AG10803 (cell line): Measurements from ENCODE around the gene PRKCB.

Source experiments
- DNase-seq: peaks from one replicate; pipeline ENCODE4 v3.0.0; 2010; ENCODE audit warnings: low read depth
- H3K4me3 ChIP-seq: 2 replicates; pipeline ENCODE4 v1.5.1; 2011; ENCODE audit warnings: mild to moderate bottlenecking, low read length, control low read depth
- TF ChIP-seq, protein P1 (sequence below): conservative IDR thresholded peaks from 2 replicates; pipeline ENCODE4 v1.5.1; 2011; ENCODE audit warnings: mild to moderate bottlenecking, low read length, control low read depth, inconsistent platforms

The PRKCB gene

GRCh38 chr16:23953476-23953875, 117.7 kb downstream of the PRKCB start:
- no peak for DNase-seq
- TF ChIP-seq, protein P1, sequence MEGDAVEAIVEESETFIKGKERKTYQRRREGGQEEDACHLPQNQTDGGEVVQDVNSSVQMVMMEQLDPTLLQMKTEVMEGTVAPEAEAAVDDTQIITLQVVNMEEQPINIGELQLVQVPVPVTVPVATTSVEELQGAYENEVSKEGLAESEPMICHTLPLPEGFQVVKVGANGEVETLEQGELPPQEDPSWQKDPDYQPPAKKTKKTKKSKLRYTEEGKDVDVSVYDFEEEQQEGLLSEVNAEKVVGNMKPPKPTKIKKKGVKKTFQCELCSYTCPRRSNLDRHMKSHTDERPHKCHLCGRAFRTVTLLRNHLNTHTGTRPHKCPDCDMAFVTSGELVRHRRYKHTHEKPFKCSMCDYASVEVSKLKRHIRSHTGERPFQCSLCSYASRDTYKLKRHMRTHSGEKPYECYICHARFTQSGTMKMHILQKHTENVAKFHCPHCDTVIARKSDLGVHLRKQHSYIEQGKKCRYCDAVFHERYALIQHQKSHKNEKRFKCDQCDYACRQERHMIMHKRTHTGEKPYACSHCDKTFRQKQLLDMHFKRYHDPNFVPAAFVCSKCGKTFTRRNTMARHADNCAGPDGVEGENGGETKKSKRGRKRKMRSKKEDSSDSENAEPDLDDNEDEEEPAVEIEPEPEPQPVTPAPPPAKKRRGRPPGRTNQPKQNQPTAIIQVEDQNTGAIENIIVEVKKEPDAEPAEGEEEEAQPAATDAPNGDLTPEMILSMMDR: no peak
- no peak overlapping the region for H3K4me3 ChIP-seq

DNA sequence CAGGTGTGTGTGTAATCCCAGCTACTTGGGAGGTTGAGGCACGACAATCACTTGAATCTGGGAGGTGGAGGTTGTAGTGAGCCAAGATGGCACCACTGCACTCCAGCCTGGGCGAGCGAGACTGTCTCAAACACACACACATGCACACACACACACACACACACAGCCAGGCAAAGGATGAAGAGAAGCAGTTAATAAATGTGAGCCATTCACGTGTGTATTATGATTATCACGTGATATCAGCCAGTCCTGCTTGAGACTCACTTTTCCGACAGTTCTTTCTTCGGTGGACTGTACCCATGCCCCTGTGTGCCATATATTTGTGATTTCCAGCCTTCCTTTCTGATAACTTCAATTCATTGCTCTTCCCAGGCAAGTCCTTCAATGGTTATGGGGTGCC, 119.3 kb downstream of the PRKCB start:
- no peak for DNase-seq
- TF ChIP-seq, protein P1: no peak
- H3K4me3 ChIP-seq: no peak overlapping the region

DNA sequence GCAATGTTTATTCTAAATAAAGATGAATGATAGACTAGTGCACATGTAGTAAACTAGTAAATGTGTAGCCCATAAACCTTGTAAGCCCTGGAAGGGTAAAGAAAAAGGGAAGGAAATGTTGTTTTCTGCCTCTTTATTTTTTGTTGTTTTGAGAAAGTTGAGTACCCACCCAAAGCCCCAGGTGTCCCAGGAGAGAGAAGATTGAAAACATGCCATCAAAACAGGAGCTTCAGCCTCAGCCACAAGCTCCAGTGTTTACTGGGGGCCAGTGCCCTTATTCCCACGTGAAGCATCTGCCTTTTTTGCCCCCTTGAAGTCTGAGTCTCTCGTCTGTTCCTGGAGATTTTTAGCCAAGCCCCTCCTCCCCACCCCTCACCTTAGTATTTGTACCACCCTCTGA, 121.5 kb downstream of the PRKCB start:
- TF ChIP-seq, protein P1: no peak
- DNase-seq: no peak
- H3K4me3 ChIP-seq: no peak overlapping the region

DNA sequence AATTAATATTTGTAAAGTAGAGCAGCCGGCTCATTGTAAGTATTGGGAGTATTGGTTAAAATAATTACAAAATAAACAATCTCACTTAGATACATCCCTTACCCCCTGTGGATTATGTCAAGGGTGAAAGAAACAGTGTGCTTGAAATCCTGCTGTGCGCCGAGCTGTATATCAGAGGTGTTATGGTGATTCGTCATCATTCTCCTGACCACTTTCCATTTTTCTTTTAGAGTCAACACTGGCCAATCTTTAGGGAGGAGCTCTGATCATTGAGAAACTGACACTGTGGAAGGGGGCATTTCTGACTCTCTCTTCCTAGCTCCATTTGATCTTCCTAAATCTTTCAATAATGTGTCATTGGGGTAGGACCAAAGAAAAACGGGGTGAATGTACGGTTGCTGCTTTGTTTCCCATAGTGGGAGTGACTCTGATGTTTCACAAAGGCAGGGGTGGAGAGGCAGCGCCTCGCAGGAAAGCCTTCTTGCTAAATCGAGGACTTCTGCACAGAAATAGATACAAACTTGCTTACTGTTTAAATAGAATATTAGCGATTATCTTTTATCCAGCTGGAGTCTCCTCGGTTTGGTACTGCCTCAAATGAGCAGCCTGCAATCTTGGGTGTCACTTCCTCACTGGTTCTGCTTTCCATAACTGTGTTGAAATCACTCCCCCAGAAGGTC, 123.4 kb downstream of the PRKCB start:
- no peak for DNase-seq
- H3K4me3 ChIP-seq: no peak overlapping the region
- TF ChIP-seq, protein P1: no peak

DNA sequence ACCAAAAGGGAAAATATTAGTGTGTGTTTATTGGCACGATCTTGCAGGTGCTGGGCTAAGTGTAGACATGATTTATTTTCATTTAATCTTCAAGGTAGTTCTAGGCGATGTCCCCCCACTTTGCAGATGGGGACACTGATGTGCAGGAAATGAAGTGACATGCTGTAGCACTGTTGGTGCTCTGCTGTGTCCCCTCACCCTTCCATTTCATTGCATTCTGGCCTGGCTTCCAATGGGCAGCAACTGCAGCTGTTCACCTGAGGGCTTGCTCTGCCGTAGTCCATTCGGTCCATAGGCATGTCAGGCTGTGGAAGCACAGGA, 123.9 kb downstream of the PRKCB start:
- TF ChIP-seq, protein P1: no peak
- DNase-seq: no peak

DNA sequence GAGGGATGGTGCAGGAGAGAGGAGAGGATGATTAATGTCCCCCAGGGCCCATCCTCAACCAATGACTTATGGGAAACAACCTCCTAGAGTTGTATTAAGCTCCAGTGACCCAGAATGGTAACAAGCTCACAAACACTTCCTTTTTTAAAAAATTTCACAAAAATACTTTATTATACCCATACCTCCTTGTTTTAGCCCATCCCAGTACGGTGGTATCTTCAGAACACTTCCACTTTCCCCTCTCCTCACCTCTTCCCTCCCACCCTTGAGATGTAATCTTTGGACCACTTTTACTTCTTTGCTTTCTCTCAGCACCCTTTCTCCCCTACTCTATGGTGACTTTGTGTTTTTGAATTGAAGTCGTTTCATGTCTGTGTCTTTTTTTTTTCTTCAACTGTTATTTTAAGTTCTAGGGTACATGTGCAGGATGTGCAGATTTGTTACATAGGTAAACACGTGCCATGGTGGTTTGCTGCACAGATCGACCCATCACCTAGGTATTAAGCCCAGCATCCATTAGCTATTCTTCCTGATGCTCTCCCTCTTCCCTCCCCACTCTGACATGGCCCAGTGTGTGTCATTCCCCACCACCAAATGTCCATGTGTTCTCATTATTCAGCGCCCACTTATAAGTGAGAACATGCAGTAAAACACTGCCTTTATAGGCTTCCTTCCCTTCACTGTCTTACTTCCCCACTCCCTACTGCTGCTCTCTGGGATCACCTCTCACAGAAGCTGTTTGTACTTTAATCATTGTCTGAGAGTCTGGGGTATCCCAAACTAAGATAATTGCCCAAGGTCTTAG, 124.5 kb downstream of the PRKCB start:
- TF ChIP-seq, protein P1: no peak

More for the DNA sequence above, 123.9 kb downstream of the PRKCB start:
- no peak overlapping the region for H3K4me3 ChIP-seq

GRCh38 chr16:23962001-23962400, 126.2 kb downstream of the PRKCB start:
- DNase-seq: no peak
- no peak overlapping the region for H3K4me3 ChIP-seq
- TF ChIP-seq, protein P1: no peak

More for the DNA sequence above, 124.5 kb downstream of the PRKCB start:
- H3K4me3 ChIP-seq: no peak overlapping the region
- no peak for DNase-seq
